H9 (cell line): ENCODE measurements around the gene TTC39B. TPM values are rescaled to one million over a fixed set of nuclear protein-coding genes. Genes with fewer than 3 reads are reported as not detected.

Experiments
- DNase-seq: peaks from one replicate; pipeline ENCODE4 v3.0.0-alpha.2; 2017
- H2AFZ ChIP-seq: one replicate; pipeline ENCODE4 v1.6.1; 2013; ENCODE audit warnings: mild to moderate bottlenecking, low read length, control low read depth, moderate library complexity
- H2AK5ac ChIP-seq: 2 replicates; pipeline ENCODE4 v1.6.1; 2013; ENCODE audit warnings: low read length, control low read depth, mixed read lengths; ENCODE audit not compliant: insufficient read length
- H2BK120ac ChIP-seq: one replicate; pipeline ENCODE4 v1.6.1; 2013; ENCODE audit warnings: low read depth, mild to moderate bottlenecking, low read length, control low read depth, inconsistent platforms; ENCODE audit not compliant: poor library complexity, severe bottlenecking
- H2BK12ac ChIP-seq: 2 replicates; pipeline ENCODE4 v1.6.1; 2013; ENCODE audit warnings: low read length, control low read depth, mixed read lengths, low read depth; ENCODE audit not compliant: insufficient read length
- H2BK15ac ChIP-seq: 2 replicates; pipeline ENCODE4 v1.6.1; 2013; ENCODE audit warnings: low read depth, low read length, control low read depth
- H2BK20ac ChIP-seq: one replicate; pipeline ENCODE4 v1.6.1; 2013; ENCODE audit warnings: low read depth, mild to moderate bottlenecking, low read length, control low read depth, inconsistent platforms; ENCODE audit not compliant: poor library complexity, severe bottlenecking
- H2BK5ac ChIP-seq: 2 replicates; pipeline ENCODE4 v1.6.1; 2013; ENCODE audit warnings: low read length, control low read depth, mixed read lengths; ENCODE audit not compliant: insufficient read length
- H3K14ac ChIP-seq: 2 replicates; pipeline ENCODE4 v1.6.1; 2013; ENCODE audit warnings: low read length, control low read depth; ENCODE audit not compliant: insufficient read depth
- H3K18ac ChIP-seq: 2 replicates; pipeline ENCODE4 v1.6.1; 2013; ENCODE audit warnings: low read depth, mild to moderate bottlenecking, mixed read lengths, low read length, control low read depth; ENCODE audit not compliant: insufficient read length
- H3K23ac ChIP-seq: 2 replicates; pipeline ENCODE4 v1.6.1; 2013; ENCODE audit warnings: low read length, control low read depth, mixed read lengths, low read depth; ENCODE audit not compliant: insufficient read length
- H3K23me2 ChIP-seq: 2 replicates; pipeline ENCODE4 v1.6.1; 2013; ENCODE audit warnings: low read depth, mild to moderate bottlenecking, mixed read lengths, low read length, control low read depth; ENCODE audit not compliant: insufficient read length, poor library complexity, severe bottlenecking
- H3K27ac ChIP-seq: 2 replicates; pipeline ENCODE4 v1.5.1; 2013; ENCODE audit warnings: low read length, control low read depth, mixed read lengths, low read depth; ENCODE audit not compliant: insufficient read length
- H3K27me3 ChIP-seq: 2 replicates; pipeline ENCODE4 v1.6.1; 2013; ENCODE audit warnings: low read length, control low read depth, inconsistent platforms; ENCODE audit not compliant: insufficient read depth
- H3K4ac ChIP-seq: 2 replicates; pipeline ENCODE4 v1.6.1; 2013; ENCODE audit warnings: low read depth, mild to moderate bottlenecking, control low read depth, inconsistent platforms, low read length, moderate library complexity
- H3K4me1 ChIP-seq: 2 replicates; pipeline ENCODE4 v1.6.1; 2013; ENCODE audit warnings: low read length, control low read depth, inconsistent platforms; ENCODE audit not compliant: insufficient read depth
- H3K4me2 ChIP-seq: 2 replicates; pipeline ENCODE4 v1.6.1; 2013; ENCODE audit warnings: low read length, control low read depth, mixed read lengths; ENCODE audit not compliant: insufficient read length, insufficient read depth
- H3K56ac ChIP-seq: 2 replicates; pipeline ENCODE4 v1.6.1; 2013; ENCODE audit warnings: low read depth, mild to moderate bottlenecking, mixed read lengths, low read length, control low read depth; ENCODE audit not compliant: insufficient read length
- H3K79me1 ChIP-seq: 2 replicates; pipeline ENCODE4 v1.6.1; 2013; ENCODE audit warnings: low read depth, mild to moderate bottlenecking, moderate library complexity, low read length, control low read depth, inconsistent platforms; ENCODE audit not compliant: insufficient read depth, poor library complexity, severe bottlenecking
- H3K79me2 ChIP-seq: 2 replicates; pipeline ENCODE4 v1.6.1; 2013; ENCODE audit warnings: low read length, control low read depth, inconsistent platforms; ENCODE audit not compliant: insufficient read depth
- H3K9ac ChIP-seq: 2 replicates; pipeline ENCODE4 v1.6.1; 2013; ENCODE audit warnings: low read length, control low read depth, mixed read lengths; ENCODE audit not compliant: insufficient read length; ENCODE audit errors: extremely low read depth
- H3K9me3 ChIP-seq: one replicate; pipeline ENCODE4 v1.6.1; 2013; ENCODE audit warnings: low read depth, low read length, inconsistent platforms; ENCODE audit not compliant: control insufficient read depth
- H3T11ph ChIP-seq: one replicate; pipeline ENCODE4 v1.6.1; 2013; ENCODE audit warnings: mild to moderate bottlenecking, low read length, control low read depth, inconsistent platforms
- H4K20me1 ChIP-seq: one replicate; pipeline ENCODE4 v1.6.1; 2013; ENCODE audit not compliant: control insufficient read depth, insufficient read length, insufficient read depth
- H4K5ac ChIP-seq: 2 replicates; pipeline ENCODE4 v1.6.1; 2013; ENCODE audit warnings: low read depth, mild to moderate bottlenecking, mixed read lengths, low read length, control low read depth; ENCODE audit not compliant: insufficient read length
- H4K8ac ChIP-seq: replicated peaks from 2 replicates; pipeline ENCODE4 v1.6.1; 2013; ENCODE audit warnings: low read length, control low read depth, mixed read lengths, low read depth; ENCODE audit not compliant: insufficient read length
- H4K91ac ChIP-seq: 2 replicates; pipeline ENCODE4 v1.6.1; 2013; ENCODE audit warnings: low read depth, mild to moderate bottlenecking, moderate library complexity, mixed read lengths, low read length, control low read depth; ENCODE audit not compliant: insufficient read length
- H3K27ac Mint-ChIP-seq, 3 experiments: 2 replicates in 2 of 3; 3 replicates in 1 of 3; pipeline ENCODE4 v1.8.0; 2020 to 2021; ENCODE audit warnings: mixed read lengths in 3 of 3, mild to moderate bottlenecking in 1 of 3, moderate library complexity in 1 of 3
- H3K27me3 Mint-ChIP-seq: 2 replicates; pipeline ENCODE4 v1.8.0; 2021; ENCODE audit warnings: low read depth, mild to moderate bottlenecking, moderate library complexity, mixed read lengths
- H3K36me3 Mint-ChIP-seq, 3 experiments: 2 replicates in 2 of 3; 3 replicates in 1 of 3; pipeline ENCODE4 v1.8.0; 2020 to 2021; ENCODE audit warnings: low read depth in 3 of 3, mixed read lengths in 3 of 3; ENCODE audit not compliant: insufficient read depth in 1 of 3
- H3K4me1 Mint-ChIP-seq, 2 experiments: 2 replicates each; pipeline ENCODE4 v1.8.0; 2020; ENCODE audit warnings: mixed read lengths in 2 of 2
- H3K4me3 Mint-ChIP-seq, 2 experiments: 2 replicates in 1 of 2; 3 replicates in 1 of 2; pipeline ENCODE4 v1.8.0; 2020 to 2021; ENCODE audit warnings: mild to moderate bottlenecking in 2 of 2, mixed read lengths in 2 of 2, moderate library complexity in 1 of 2
- H3K9me3 Mint-ChIP-seq, 2 experiments: 2 replicates in 1 of 2; 3 replicates in 1 of 2; pipeline ENCODE4 v1.8.0; 2020; ENCODE audit warnings: mild to moderate bottlenecking in 2 of 2, mixed read lengths in 2 of 2, moderate library complexity in 1 of 2
- CTCF ChIP-seq: fragments of 200-600 bp; sonication (generic); conservative IDR thresholded peaks from 3 replicates; pipeline ENCODE4 v1.8.0; 2021; ENCODE audit warnings: antibody characterized with exemption, mild to moderate bottlenecking
- WGBS: extraction: QIAGEN DNeasy Blood & Tissue Kit; methylation state at CpG from one replicate; pipeline ENCODE4 v1.1.7; 2013; ENCODE audit warnings: missing lambda C conversion rate, low lambda C conversion rate, mixed read lengths; ENCODE audit not compliant: insufficient read length; ENCODE audit errors: extremely low coverage; 5-methylcytosine and 5-hydroxymethylcytosine counted together
- total RNA-seq: library from RNA; stranded (reverse); gene quantifications from 2 replicates; pipeline ENCODE4 v1.2.1, GENCODE V29; 2021

Gene TTC39B
- total RNA-seq, 1 experiment from 2014 or later: 8.2 TPM

GRCh38 chr9:15158064-15158463 is 149.0 kb downstream of the TTC39B start:
- H2BK120ac ChIP-seq: no peak overlapping the region
- H3K27me3 Mint-ChIP-seq: no peaks in the 10 kb centered on the region
- TF ChIP-seq CTCF: no peak
- no peak overlapping the region for H3K14ac ChIP-seq
- H4K8ac ChIP-seq: no peak overlapping the region
- no peaks in the 10 kb centered on the region for H3K4me1 ChIP-seq
- no peak overlapping the region for H3K4ac ChIP-seq
- H3K27me3 ChIP-seq: no peaks in the 10 kb centered on the region
- H2BK12ac ChIP-seq: no peak overlapping the region
- no peaks in the 10 kb centered on the region for H3K79me2 ChIP-seq
- no peaks in the 10 kb centered on the region for H3K79me1 ChIP-seq
- no peak overlapping the region for H2BK5ac ChIP-seq
- no peaks in the 10 kb centered on the region for H3K36me3 Mint-ChIP-seq
- no peaks in the 10 kb centered on the region for H3K9me3 ChIP-seq
- H2BK15ac ChIP-seq: no peak overlapping the region
- H3K56ac ChIP-seq: no peak overlapping the region
- H2AK5ac ChIP-seq: no peak overlapping the region
- no peaks in the 10 kb centered on the region for H4K20me1 ChIP-seq
- H3K23me2 ChIP-seq: peaks cover 2% of the 10 kb centered on the region
- no peak overlapping the region for H3K18ac ChIP-seq
- H3K9me3 Mint-ChIP-seq: no peaks in the 10 kb centered on the region
- no peak overlapping the region for H4K91ac ChIP-seq
- WGBS: no CpG with 5 or more reads among the region's 1 CpG
- H2BK20ac ChIP-seq: no peak overlapping the region
- H3K4me1 Mint-ChIP-seq: peaks cover 4 to 11% of the 10 kb centered on the region in 2 experiments
- no peak for DNase-seq
- H3K4me2 ChIP-seq: no peak overlapping the region
- no peak overlapping the region for H3K27ac Mint-ChIP-seq
- H3K9ac ChIP-seq: no peak overlapping the region
- no peak overlapping the region for H3K27ac ChIP-seq
- H3T11ph ChIP-seq: no peak overlapping the region
- H3K23ac ChIP-seq: no peak overlapping the region
- no peak overlapping the region for H4K5ac ChIP-seq
- no peak overlapping the region for H3K4me3 Mint-ChIP-seq
- H2AFZ ChIP-seq: no peak overlapping the region
